ENCODE results near the gene BNIP2. TPM values are rescaled to one million over a fixed set of nuclear protein-coding genes. Genes with fewer than 3 reads are reported as not detected.

Gene BNIP2
- total RNA-seq, 1 donor: 161 TPM

DNA sequence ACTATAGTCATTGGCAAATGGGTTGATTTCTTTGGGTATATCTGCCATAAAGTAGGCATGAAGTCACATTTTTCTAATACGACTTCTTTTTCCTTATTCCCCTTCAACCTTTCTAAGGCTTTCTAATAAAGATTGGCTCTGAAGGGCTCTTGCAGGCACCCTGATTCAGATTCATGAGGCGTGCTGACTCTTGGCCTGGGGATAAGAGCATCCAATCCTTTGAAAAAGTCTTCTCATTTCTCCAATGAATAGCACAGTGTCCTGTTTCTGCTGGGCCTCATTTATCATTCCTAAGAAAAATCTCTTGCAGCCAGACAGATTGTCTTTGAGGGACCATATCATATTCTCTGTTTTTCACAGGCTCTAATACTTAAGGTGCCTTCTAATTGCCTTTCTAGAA lies 32.3 kb upstream of the BNIP2 start:
- no peak overlapping the region for H3K4me2 ChIP-seq (ENCODE audit: insufficient read depth, low read length)
- no peak overlapping the region for H3K27ac ChIP-seq (ENCODE audit: low read depth, low read length)
- TF ChIP-seq, protein P1, sequence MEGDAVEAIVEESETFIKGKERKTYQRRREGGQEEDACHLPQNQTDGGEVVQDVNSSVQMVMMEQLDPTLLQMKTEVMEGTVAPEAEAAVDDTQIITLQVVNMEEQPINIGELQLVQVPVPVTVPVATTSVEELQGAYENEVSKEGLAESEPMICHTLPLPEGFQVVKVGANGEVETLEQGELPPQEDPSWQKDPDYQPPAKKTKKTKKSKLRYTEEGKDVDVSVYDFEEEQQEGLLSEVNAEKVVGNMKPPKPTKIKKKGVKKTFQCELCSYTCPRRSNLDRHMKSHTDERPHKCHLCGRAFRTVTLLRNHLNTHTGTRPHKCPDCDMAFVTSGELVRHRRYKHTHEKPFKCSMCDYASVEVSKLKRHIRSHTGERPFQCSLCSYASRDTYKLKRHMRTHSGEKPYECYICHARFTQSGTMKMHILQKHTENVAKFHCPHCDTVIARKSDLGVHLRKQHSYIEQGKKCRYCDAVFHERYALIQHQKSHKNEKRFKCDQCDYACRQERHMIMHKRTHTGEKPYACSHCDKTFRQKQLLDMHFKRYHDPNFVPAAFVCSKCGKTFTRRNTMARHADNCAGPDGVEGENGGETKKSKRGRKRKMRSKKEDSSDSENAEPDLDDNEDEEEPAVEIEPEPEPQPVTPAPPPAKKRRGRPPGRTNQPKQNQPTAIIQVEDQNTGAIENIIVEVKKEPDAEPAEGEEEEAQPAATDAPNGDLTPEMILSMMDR (IDR thresholded peaks at IDR 0.05; ENCODE audit: extremely low read depth, low read depth, low read length): no peak
- H3K4me3 ChIP-seq (ENCODE audit: insufficient read depth, low read length): no peak overlapping the region
- DNase-seq (ENCODE audit: insufficient read length, low spot score, missing footprints): no peak
- no peaks in the 10 kb centered on the region for H4K20me1 ChIP-seq (ENCODE audit: insufficient read depth, low read length)
- no peaks in the 10 kb centered on the region for H3K36me3 ChIP-seq (ENCODE audit: insufficient read depth, low read length)
- no peaks in the 10 kb centered on the region for H3K9me3 ChIP-seq (ENCODE audit: low read depth, low read length)
- H3K79me2 ChIP-seq (ENCODE audit: insufficient read depth, low read length): no peaks in the 10 kb centered on the region
- H3K4me1 ChIP-seq (ENCODE audit: insufficient read depth, low read length): peaks cover 8% of the 10 kb centered on the region
- H3K27me3 ChIP-seq (ENCODE audit: insufficient read depth, low read length): peaks cover 23% of the 10 kb centered on the region
- H2AFZ ChIP-seq (ENCODE audit: low read length): no peak overlapping the region

DNA sequence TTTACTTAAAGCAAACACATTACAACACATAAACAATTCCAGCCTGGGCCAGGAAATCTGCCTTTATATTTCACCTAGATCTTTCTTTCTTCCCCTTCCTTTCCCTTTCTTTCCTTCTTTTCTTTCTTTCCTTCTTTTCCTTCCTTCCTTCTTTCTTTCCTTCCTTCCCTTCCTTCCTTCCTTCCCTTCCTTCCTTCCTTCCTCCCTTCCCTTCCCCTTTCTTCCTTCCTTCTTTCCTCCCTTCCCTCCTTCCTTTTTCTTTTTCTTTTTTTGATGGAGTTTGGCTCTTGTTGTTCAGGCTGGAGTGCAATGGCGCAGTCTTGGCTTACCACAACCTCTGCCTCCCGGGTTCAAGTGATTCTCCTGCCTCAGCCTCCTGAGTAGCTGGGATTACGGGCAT lies 24.1 kb upstream of the BNIP2 start:
- Histone ChIP-seq H4K20me1 (ENCODE audit: insufficient read depth, low read length) (no peaks in the 10 kb centered on the region), H3K36me3 (ENCODE audit: insufficient read depth, low read length) (no peaks in the 10 kb centered on the region), H3K4me1 (ENCODE audit: insufficient read depth, low read length) (no peaks in the 10 kb centered on the region), H2AFZ (ENCODE audit: low read length) (no peak overlapping the region), H3K4me2 (ENCODE audit: insufficient read depth, low read length) (no peak overlapping the region), H3K4me3 (ENCODE audit: insufficient read depth, low read length) (no peak overlapping the region), H3K27ac (ENCODE audit: low read depth, low read length) (no peak overlapping the region), H3K27me3 (ENCODE audit: insufficient read depth, low read length) (peaks cover 11% of the 10 kb centered on the region), H3K79me2 (ENCODE audit: insufficient read depth, low read length) (no peaks in the 10 kb centered on the region), H3K9me3 (ENCODE audit: low read depth, low read length) (no peaks in the 10 kb centered on the region)
- no peak for DNase-seq (ENCODE audit: insufficient read length, low spot score, missing footprints)
- TF ChIP-seq, protein P1 (IDR thresholded peaks at IDR 0.05; ENCODE audit: extremely low read depth, low read depth, low read length): no peak

DNA sequence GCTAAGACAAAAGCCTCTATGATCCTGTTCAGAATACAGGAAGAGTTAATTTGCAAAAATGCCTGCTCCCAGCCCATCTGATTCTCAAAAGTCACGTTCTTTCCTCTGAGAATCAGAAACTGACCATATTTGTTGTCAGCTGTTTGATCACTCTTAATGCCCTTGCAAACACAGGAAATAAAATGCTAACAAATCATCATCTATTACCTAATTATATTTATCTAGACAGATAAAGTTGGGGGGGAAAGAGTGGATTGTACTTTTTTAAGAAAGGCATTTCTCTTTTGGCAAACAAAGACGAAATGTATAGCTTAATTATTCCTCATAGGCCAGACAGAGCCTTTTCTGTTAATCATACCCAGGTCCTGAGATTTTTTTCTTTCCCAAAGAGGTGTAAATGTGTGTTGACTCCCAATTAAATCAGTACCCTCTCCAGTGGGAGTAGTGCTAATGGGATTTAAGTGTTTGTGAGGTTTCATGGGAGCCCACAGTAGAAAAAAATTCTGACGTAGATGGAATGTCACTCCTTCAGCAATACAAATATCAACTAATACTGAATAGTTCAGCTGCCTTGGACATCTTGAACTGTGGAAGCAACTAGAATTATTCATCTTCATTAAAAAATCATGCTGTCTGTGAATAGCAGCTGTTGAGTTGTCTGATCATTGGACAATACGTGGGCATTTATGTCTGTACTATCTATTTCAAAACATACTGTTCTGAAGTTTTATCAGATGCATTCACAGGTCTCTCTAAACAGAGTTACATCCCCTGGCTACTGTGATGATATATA lies 22.5 kb upstream of the BNIP2 start:
- Histone ChIP-seq H3K36me3 (ENCODE audit: insufficient read depth, low read length) (no peaks in the 10 kb centered on the region), H3K27me3 (ENCODE audit: insufficient read depth, low read length) (peaks cover 11% of the 10 kb centered on the region), H2AFZ (ENCODE audit: low read length) (no peak overlapping the region), H4K20me1 (ENCODE audit: insufficient read depth, low read length) (no peaks in the 10 kb centered on the region), H3K9me3 (ENCODE audit: low read depth, low read length) (no peaks in the 10 kb centered on the region), H3K4me3 (ENCODE audit: insufficient read depth, low read length) (no peak overlapping the region), H3K4me2 (ENCODE audit: insufficient read depth, low read length) (no peak overlapping the region), H3K79me2 (ENCODE audit: insufficient read depth, low read length) (no peaks in the 10 kb centered on the region), H3K4me1 (ENCODE audit: insufficient read depth, low read length) (no peaks in the 10 kb centered on the region), H3K27ac (ENCODE audit: low read depth, low read length) (no peak overlapping the region)
- no peak for DNase-seq (ENCODE audit: insufficient read length, low spot score, missing footprints)
- TF ChIP-seq, protein P1 (IDR thresholded peaks at IDR 0.05; ENCODE audit: extremely low read depth, low read depth, low read length): no peak

DNA sequence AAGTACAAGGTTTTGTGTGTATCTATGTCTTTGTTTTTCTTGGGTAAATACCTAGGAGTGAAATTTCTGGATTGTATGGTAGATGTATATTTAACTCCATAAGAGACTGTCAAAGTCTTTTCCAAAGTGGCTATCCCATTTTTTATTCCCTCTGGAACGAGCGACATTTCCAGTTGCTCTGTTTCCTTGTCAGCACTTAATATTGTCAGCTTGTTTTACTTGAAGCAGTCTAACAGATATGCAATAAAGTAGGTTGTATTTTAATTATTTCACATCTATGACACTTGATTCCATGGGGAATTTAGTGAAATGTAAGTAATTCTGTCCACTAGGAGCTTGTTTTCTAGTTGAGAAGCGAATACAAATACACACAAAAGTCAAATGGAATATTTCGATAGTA lies 18.5 kb upstream of the BNIP2 start:
- Histone ChIP-seq H3K9me3 (ENCODE audit: low read depth, low read length) (no peaks in the 10 kb centered on the region), H3K79me2 (ENCODE audit: insufficient read depth, low read length) (no peaks in the 10 kb centered on the region), H3K4me2 (ENCODE audit: insufficient read depth, low read length) (no peak overlapping the region), H3K27me3 (ENCODE audit: insufficient read depth, low read length) (peaks cover 18% of the 10 kb centered on the region), H3K36me3 (ENCODE audit: insufficient read depth, low read length) (no peaks in the 10 kb centered on the region), H2AFZ (ENCODE audit: low read length) (no peak overlapping the region), H3K4me3 (ENCODE audit: insufficient read depth, low read length) (no peak overlapping the region), H4K20me1 (ENCODE audit: insufficient read depth, low read length) (no peaks in the 10 kb centered on the region), H3K27ac (ENCODE audit: low read depth, low read length) (no peak overlapping the region), H3K4me1 (ENCODE audit: insufficient read depth, low read length) (no peaks in the 10 kb centered on the region)
- no peak for DNase-seq (ENCODE audit: insufficient read length, low spot score, missing footprints)
- TF ChIP-seq, protein P1 (IDR thresholded peaks at IDR 0.05; ENCODE audit: extremely low read depth, low read depth, low read length): no peak

Data from osteoblast (primary cell).